ENCODE measurements around the gene P2RY11. TPM values are rescaled to one million over a fixed set of nuclear protein-coding genes. Genes with fewer than 3 reads are reported as not detected.

Gene P2RY11
- total and polyA plus RNA-seq, 2 of the 4 experiments (the other 2 are of a cell fraction): 0.54 to 4.5 TPM

- H2AFZ ChIP-seq (replicated peaks; ENCODE audit: low read length, poor library complexity): no peak overlapping the region
- no peak overlapping the region for H3K56ac ChIP-seq (ENCODE audit: extremely low read depth, insufficient read depth, low read length)
- no TSS peak for BruUV-seq (replicated peaks)
- no peak overlapping the region for H2BK15ac ChIP-seq (ENCODE audit: low read depth, low read length)
- H2BK5ac ChIP-seq (ENCODE audit: low read depth, low read length, poor library complexity, severe bottlenecking): no peak overlapping the region
- ChIA-PET POLR2A (ENCODE audit: unreplicated experiment) (interaction anchor here (0.5 kb wide), 1 partner anchor 10 kb away, joined by 3 read pairs; no protein-coding TSS in a partner anchor), CTCF (interaction anchor here (0.6 kb wide), 2 partner anchors 74 to 128 kb away, joined by 3 to 4 read pairs; no protein-coding TSS in a partner anchor)
- no peaks in the 10 kb centered on the region for H3K27me3 ChIP-seq (ENCODE audit: control insufficient read depth, insufficient read depth, low read length)
- H2BK120ac ChIP-seq (ENCODE audit: low read depth, low read length): no peak overlapping the region
- H3K4me1 ChIP-seq (ENCODE audit: control insufficient read depth, insufficient read depth, low read length): no peaks in the 10 kb centered on the region
- no peak overlapping the region for H3K9ac ChIP-seq (ENCODE audit: low read depth, low read length)
- H4K91ac ChIP-seq (ENCODE audit: insufficient read depth, low read depth, low read length): no peak overlapping the region
- H3K9me1 ChIP-seq (ENCODE audit: insufficient read depth, low read length): no peaks in the 10 kb centered on the region
- no peak overlapping the region for H3K23ac ChIP-seq (ENCODE audit: low read depth, low read length)
- intact Hi-C loops (cut with micrococcal nuclease) (loop anchor here (1.0 kb wide), 1 partner anchor 182 kb away; no protein-coding TSS in a partner anchor), in situ Hi-C loops (cut with MboI; ENCODE audit: low sequenced_read_pairs) (no loop called here), dilution Hi-C loops (cut with HindIII; ENCODE audit: low sequenced_read_pairs, unreplicated experiment) (no loop called here)
- H3K27ac ChIP-seq (ENCODE audit: insufficient read depth, low read length): no peak overlapping the region
- TF ChIP-seq CHD1 (IDR thresholded peaks at IDR 0.05; ENCODE audit: low read depth, low read length): no peak
- no peak for TF ChIP-seq CEBPB (IDR thresholded peaks at IDR 0.05; ENCODE audit: low read depth, low read length)
- no peak for TF ChIP-seq RFX5 (IDR thresholded peaks at IDR 0.05; ENCODE audit: low read depth, low read length)
- TF ChIP-seq CTCF (conservative IDR thresholded peaks at IDR 0.05; ENCODE audit: low read depth, low read length): no peak
- no peak for TF ChIP-seq MXI1 (IDR thresholded peaks at IDR 0.05; ENCODE audit: borderline replicate concordance, low read depth, low read length)
- TF ChIP-seq, protein P1, sequence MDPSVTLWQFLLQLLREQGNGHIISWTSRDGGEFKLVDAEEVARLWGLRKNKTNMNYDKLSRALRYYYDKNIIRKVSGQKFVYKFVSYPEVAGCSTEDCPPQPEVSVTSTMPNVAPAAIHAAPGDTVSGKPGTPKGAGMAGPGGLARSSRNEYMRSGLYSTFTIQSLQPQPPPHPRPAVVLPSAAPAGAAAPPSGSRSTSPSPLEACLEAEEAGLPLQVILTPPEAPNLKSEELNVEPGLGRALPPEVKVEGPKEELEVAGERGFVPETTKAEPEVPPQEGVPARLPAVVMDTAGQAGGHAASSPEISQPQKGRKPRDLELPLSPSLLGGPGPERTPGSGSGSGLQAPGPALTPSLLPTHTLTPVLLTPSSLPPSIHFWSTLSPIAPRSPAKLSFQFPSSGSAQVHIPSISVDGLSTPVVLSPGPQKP (IDR thresholded peaks at IDR 0.05; ENCODE audit: borderline replicate concordance, low read depth, low read length): no peak
- TF ChIP-seq NFE2L2 (IDR thresholded peaks at IDR 0.05; ENCODE audit: low read depth, low read length): no peak
- TF ChIP-seq RAD21 (IDR thresholded peaks at IDR 0.05; ENCODE audit: low read length): no peak
- TF ChIP-seq RCOR1 (IDR thresholded peaks at IDR 0.05; ENCODE audit: insufficient replicate concordance, low read length): no peak
- TF ChIP-seq POLR2A (IDR thresholded peaks at IDR 0.05; ENCODE audit: low read depth, low read length): no peak; the same call in 1 of the 2 replicates
- no peak for TF ChIP-seq MAFK (IDR thresholded peaks at IDR 0.05; ENCODE audit: low read depth, low read length)
- TF ChIP-seq BHLHE40 (IDR thresholded peaks at IDR 0.05; ENCODE audit: low read depth, low read length): no peak
- TF ChIP-seq, protein P2, sequence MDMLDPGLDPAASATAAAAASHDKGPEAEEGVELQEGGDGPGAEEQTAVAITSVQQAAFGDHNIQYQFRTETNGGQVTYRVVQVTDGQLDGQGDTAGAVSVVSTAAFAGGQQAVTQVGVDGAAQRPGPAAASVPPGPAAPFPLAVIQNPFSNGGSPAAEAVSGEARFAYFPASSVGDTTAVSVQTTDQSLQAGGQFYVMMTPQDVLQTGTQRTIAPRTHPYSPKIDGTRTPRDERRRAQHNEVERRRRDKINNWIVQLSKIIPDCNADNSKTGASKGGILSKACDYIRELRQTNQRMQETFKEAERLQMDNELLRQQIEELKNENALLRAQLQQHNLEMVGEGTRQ (IDR thresholded peaks at IDR 0.05; ENCODE audit: low read depth, low read length): no peak
- TF ChIP-seq MAZ (IDR thresholded peaks at IDR 0.05; ENCODE audit: borderline replicate concordance, low read depth, low read length): no peak
- no peak for TF ChIP-seq SMC3 (IDR thresholded peaks at IDR 0.05; ENCODE audit: low read depth, low read length)
- no peak for TF ChIP-seq FOS (IDR thresholded peaks at IDR 0.05; ENCODE audit: low read depth, low read length)
- H3K79me1 ChIP-seq (ENCODE audit: low read depth in 1 of 2, low read length in 2 of 2): peaks cover 9 to 42% of the 10 kb centered on the region in 2 experiments
- no peak overlapping the region for H3K4me2 ChIP-seq (ENCODE audit: low read depth, low read length)
- no peak overlapping the region for H3K14ac ChIP-seq (replicated peaks; ENCODE audit: low read depth, low read length)
- H3K4ac ChIP-seq (ENCODE audit: low read depth, low read length): no peak overlapping the region
- H4K5ac ChIP-seq (ENCODE audit: low read depth, low read length): no peak overlapping the region
- no peak overlapping the region; the same call in none of the 2 replicates for H2AK5ac ChIP-seq (ENCODE audit: low read depth, low read length)
- peak overlapping the region; percentile 72 for H2AK9ac ChIP-seq (replicated peaks; ENCODE audit: low read depth, low read length, poor library complexity)
- DNase-seq: no peak
- ATAC-seq (ENCODE audit: low read depth): peak; percentile 6
- H4K8ac ChIP-seq (ENCODE audit: low read depth in 2 of 2, low read length in 2 of 2): no peak overlapping the region
- 69% methylated on average over 13 of the region's 19 CpGs; no CpG with 5 or more reads in 1 of the 2 experiments for WGBS, 2 experiments (ENCODE audit: extremely low coverage in 2 of 2, insufficient read length in 1 of 2)
- H3K18ac ChIP-seq (ENCODE audit: low read depth, low read length): no peak overlapping the region
- no peak overlapping the region for H2BK20ac ChIP-seq (ENCODE audit: low read depth, low read length)
- H3K4me3 ChIP-seq (ENCODE audit: insufficient read depth, low read depth, low read length): no peak overlapping the region
- peaks cover 20% of the 10 kb centered on the region for H4K20me1 ChIP-seq (ENCODE audit: insufficient read depth, low read length)
- peaks cover 66% of the 10 kb centered on the region for H3K36me3 ChIP-seq (ENCODE audit: control insufficient read depth, insufficient read depth, low read length)
- H3K9me3 ChIP-seq (ENCODE audit: control insufficient read depth, insufficient read depth, low read length): no peaks in the 10 kb centered on the region
These were observed 2.1 kb downstream of the P2RY11 start for GRCh38 chr19:10113592-10113963.

Measured in IMR-90 (cell line).